Lower leg skin (tissue), 3 donors: ENCODE data around the gene KRT3.
"Not testable (repeated sequence)": the region's sequence is repeated elsewhere in the genome, so short reads cannot be mapped to it uniquely, and the experiment has no call there.

Experiments
- CTCF ChIP-seq, 3 donors: fragments of 450-650 bp; IDR thresholded peaks; one replicate each; pipeline ENCODE4 v1.5.1; 2016; ENCODE audit warnings: antibody characterized with exemption in 3 of 3, mild to moderate bottlenecking in 3 of 3, moderate library complexity in 2 of 3
- POLR2A ChIP-seq, 2 donors: fragments of 450-650 bp; IDR thresholded peaks; one replicate each; pipeline ENCODE4 v1.6.1; 2016 to 2017; ENCODE audit warnings: antibody characterized with exemption in 2 of 2, mild to moderate bottlenecking in 1 of 2, moderate library complexity in 1 of 2

GRCh38 chr12:52761218-52761617 is 34.7 kb downstream of the KRT3 start:
- not testable (repeated sequence) for TF ChIP-seq POLR2A, CTCF (IDR thresholded peaks at IDR 0.05)
